HG03066 (cell line): ENCODE measurements around the gene SBK2.

Source experiments
- ATAC-seq: cut with Tn5 transposase; IDR thresholded peaks from one replicate; pipeline ENCODE4 v1.9.1; 2021; ENCODE audit warnings: low read depth; ENCODE audit not compliant: unreplicated experiment

The SBK2 gene

GRCh38 chr19:55559684-55560083 is 22.8 kb upstream of the SBK2 start:
- no peak for ATAC-seq

- ATAC-seq, result no peak
Measured at GRCh38 chr19:55554741-55555152, 17.8 kb upstream of the SBK2 start.

DNA sequence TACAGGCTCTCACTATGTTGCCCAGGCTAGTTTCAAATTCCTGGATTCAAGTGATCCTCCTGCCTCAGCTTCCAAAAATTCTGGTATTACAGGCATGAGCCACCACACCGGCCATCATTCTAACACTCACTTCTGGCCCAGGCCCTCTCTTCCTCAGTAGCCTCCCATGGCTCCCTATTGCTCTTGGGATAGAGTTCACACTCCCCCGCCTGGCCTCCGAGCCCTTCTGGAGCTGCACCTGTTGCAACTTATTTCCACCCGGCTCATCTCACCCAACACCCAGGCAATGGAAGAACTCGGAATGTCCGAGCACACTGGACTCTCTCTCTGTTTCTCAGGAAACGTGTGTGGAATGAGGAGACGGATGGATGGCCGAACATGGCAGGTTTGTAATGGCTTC is 17.4 kb upstream of the SBK2 start:
- ATAC-seq, result no peak

DNA sequence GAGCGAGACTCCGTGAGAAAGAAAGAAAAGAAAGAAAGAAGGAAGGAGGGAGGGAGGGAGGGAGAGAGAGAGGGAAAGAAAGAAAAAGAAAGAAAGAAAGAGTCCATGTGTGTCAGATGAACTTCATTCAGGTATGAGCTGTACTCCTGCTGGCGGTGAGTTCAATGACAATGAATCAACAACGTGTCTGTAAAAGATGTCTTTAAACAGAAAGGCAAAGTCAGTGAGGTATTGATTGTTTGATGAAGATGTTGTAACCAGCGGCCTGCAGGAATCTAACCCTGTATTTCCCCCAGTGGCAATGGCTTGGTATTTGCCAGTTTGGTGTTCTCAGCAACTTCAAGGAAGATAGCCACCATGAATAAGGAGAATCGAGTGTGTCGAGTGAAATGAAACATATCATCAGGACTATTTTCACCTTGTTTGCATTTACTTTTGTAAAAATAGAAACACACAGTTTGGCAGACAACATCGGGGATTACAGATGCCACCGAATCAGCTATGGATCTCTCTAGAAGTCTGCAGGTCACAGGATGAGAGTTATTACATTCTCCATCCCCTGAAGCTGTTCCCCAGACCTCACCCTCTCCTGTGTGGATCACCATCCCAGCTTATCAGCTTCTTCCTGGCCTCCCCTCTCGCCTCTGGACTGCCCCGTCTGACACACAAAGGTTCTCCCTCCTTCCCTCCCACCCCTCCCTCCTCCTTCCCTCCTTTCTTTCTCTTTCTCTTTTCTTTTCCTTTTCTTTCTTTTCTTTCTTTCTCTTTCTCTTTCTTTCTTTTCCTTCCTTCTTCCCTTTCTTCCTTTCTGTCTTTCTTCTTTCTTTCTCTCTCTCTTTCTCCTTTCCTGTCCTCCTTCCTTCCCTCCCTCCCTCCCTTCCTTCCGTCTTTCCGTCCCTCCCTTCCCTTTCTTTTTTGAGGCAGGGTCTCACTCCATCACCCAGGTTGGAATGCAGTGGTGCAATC is 16.6 kb upstream of the SBK2 start:
- no peak for ATAC-seq

DNA sequence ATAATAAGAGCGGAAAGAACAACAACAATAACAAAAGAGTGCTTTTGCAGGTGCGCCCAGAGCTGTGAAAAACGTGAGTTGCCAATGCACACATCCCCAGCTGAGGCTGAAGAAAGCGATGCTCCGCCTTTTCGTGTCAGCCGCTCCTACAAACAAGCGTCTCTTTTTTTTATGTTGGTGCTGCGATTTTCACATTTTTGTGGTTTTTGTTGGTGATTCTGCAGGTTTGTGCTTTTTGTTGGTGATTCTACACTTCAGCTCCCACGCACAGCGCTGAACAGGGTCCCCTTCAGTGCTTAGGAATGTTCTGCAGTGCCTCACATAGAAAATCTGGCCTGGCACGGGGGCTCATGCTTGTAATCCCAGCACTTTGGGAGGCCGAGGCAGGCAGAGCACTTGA is 15.7 kb upstream of the SBK2 start:
- no peak for ATAC-seq

GRCh38 chr19:55552206-55552605 is 15.3 kb upstream of the SBK2 start:
- no peak for ATAC-seq

DNA sequence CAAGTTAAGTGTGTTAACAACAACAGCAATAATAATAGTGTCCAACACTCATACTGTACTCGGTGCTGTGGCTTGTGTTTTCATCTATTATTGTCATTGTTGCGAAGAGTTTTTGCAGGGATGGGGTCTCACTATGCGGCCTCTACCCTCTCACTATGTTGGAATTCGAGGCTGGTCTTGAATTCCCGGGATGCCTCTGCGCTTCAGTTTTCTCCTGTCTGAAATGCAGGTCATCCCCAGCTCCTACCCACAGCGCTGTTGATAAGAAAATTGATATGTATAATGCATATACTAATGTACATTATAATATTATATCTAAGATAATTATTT is 13.4 kb upstream of the SBK2 start:
- no peak for ATAC-seq

DNA sequence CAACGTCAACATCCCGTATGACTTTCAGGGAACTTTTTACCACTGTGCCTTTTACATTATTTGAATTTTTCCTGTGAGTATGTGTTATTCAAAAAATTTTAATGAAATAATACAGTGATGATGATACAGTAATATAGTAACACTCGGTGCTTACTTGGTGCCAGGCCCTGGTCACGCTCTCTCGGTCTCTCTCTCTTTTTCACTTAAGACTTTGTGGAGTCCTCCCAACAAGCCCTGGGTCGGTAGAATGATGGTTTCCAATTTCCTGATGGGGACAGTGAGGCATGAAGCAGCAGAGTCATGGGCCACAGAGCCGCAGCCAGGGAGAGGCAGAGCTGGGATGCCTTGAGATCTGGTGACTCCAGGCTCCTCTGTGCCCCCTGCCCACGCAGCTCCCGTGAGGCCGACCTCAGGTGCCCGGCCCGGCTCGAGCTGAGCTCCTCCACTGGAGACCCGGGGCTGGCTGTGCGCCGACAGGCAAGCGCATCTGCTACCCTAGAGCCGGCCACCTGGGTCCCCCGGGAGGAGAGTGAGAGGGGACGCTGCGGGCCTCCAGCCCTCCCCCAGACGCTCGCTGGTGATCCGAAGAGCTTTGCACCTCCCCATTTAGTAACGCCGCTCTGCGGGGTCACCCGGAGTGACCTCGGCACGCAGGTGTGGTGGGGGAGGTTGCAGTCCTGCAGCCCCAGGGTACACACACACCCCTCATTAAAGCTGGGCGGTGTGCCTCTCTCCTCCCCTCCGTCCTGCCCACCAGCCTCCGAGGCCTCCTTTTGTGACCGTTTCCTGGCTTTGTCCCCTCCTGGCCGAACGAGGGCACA is 12.8 kb upstream of the SBK2 start:
- no peak for ATAC-seq

DNA sequence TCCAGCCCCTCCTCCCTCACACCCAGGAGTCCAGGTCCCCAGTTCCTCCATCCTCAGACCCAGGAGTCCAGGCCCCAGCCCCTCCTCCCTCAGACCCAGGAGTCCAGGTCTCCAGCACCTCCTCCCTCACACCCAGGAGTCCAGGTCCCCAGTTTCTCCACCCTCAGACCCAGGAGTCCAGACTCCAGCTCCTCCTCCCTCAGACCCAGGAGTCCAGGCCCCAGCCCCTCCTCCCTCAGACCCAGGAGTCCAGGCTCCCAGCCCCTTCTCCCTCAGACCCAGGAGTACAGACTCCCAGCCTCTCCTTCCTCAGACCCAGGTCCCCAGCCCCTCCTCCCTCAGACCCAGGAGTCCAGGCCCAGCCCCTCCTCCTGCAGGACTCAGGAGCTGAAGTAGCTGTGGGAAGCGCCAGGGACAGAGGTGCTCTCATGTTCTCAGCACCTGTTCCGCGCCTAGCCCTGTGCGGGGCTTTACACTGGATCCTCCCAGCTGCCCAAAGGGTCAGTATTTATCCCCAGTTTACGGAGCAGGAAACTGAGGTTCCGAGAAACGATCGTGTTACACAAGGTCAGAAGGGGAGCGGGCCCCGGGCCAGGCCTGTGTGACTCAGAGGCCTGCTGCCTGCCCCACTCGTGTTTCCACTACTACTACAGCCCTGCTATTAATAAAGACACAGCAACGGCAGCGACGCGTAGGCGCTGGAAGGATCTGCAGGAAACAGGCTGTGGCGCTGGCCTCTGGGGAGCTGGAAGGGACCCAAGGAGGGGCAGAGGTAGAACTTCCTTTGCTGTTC is 10.1 kb upstream of the SBK2 start:
- ATAC-seq, result no peak

- ATAC-seq, result no peak
Measured at GRCh38 chr19:55546011-55546410, 9.1 kb upstream of the SBK2 start.

- no peak for ATAC-seq
Measured at GRCh38 chr19:55545443-55545842, 8.5 kb upstream of the SBK2 start, which contains the start of gene SBK3. Gene SBK3, minus strand, starts transcription at chr19:55545543. Its CDS starts 0 bp downstream, at chr19:55545543.

DNA sequence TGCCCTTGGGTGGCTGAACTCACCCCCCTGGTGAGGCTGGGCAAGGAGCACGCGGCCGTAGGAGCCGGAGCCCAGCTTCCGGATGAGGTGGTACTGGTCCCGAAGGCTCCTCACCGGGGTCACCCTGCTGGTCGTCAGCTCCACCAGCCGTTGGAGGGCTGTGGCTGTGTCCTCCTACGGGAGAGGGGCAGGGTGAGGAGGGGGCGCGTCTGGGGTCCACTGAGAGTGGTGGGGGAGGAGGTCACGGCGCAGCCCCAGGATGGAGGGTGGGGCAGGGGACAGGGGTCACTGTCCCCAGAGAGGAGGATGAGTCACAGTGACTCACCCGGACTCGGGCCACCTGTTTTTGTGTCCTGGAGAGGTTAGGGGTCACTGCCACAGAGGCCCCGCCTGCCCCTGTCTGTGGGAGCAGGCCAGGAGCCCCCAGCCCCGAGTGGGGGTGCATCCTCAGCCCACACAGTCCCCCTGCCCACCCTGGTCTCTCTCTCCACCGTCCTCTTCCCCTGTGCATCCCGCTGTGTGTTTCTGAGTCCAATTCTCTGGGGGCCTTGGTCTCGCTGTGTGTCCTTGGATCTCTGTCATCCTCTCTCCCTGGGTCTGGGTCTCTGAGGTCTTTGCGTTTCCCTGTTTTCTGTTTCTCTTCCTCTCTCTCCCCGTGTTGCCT is 8.0 kb upstream of the SBK2 start:
- ATAC-seq, result no peak

- no peak for ATAC-seq
Measured at GRCh38 chr19:55544014-55544413, 7.1 kb upstream of the SBK2 start.

DNA sequence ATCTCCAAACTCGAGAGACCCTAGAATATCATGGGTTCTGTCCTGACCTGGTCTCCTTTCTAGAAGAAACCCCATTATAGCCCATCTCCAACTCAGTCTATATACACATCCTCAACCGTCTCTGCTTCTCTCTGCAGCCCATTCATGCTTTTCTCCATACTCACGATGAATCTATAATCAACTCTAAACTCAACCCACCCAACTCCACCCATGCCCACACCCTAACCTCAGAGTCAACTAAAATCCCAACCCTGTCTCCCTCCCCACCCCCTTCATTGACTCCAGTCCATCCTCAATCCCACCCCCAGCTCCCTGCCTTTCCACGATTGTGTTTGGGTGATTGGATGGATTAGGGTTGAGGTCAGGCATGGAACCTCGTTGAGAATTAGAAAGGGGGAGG is 6.6 kb upstream of the SBK2 start:
- ATAC-seq, result no peak

GRCh38 chr19:55542292-55542855 is 5.4 kb upstream of the SBK2 start:
- no peak for ATAC-seq

GRCh38 chr19:55541091-55541490 is 4.2 kb upstream of the SBK2 start:
- no peak for ATAC-seq

DNA sequence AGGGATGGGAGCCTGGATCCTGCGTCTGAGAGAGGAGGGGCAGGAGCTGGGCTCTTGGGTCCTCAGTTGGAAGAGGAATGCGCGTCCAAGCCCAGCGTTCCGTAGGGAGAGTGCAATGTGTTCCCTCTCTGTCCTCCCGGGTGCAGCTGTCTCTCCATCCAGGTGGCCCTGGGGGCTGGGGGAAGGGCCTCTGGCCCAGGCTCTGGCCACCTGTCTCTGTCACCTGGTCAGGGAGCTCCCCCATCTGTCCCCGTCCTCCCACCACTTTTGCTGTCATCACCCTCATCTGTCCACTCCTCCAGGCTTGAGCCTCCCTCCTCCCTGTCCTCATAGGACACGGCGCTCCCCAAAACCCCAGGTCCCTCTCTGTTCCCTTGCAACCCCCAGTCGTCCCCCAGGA is 3.7 kb upstream of the SBK2 start:
- ATAC-seq, result no peak

- no peak for ATAC-seq
Measured at GRCh38 chr19:55539090-55539984, 2.4 kb upstream of the SBK2 start.

DNA sequence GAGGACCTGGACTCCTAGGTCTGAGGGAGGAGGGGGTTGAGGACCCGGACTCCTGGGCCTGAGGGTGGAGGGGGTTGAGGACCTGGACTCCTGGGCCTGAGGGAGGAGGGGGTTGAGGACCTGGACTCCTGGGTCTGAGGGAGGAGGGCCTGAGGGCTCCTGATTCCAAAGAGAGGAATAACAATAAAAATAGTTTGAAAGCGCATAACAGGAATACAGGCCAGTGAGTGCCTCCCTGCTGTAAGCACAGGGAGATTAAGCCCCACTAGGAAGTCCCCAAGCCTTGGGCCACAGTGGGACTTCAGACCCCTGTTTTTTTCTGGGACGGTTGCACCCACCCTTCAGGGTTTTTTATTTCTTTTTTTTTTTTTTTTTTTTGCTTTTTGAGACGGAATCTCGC is 1.2 kb upstream of the SBK2 start:
- no peak for ATAC-seq
